Measurements from ENCODE around the gene IFNL3. TPM values are rescaled to one million over a fixed set of nuclear protein-coding genes. Genes with fewer than 3 reads are reported as not detected.

IFNL3 gene
- total RNA-seq, 1 donor from 2014 or later: not detected

GRCh38 chr19:39238944-39239343, 5.9 kb downstream of the IFNL3 start:
- TF ChIP-seq, protein P1, sequence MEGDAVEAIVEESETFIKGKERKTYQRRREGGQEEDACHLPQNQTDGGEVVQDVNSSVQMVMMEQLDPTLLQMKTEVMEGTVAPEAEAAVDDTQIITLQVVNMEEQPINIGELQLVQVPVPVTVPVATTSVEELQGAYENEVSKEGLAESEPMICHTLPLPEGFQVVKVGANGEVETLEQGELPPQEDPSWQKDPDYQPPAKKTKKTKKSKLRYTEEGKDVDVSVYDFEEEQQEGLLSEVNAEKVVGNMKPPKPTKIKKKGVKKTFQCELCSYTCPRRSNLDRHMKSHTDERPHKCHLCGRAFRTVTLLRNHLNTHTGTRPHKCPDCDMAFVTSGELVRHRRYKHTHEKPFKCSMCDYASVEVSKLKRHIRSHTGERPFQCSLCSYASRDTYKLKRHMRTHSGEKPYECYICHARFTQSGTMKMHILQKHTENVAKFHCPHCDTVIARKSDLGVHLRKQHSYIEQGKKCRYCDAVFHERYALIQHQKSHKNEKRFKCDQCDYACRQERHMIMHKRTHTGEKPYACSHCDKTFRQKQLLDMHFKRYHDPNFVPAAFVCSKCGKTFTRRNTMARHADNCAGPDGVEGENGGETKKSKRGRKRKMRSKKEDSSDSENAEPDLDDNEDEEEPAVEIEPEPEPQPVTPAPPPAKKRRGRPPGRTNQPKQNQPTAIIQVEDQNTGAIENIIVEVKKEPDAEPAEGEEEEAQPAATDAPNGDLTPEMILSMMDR (IDR thresholded peaks at IDR 0.05; ENCODE audit: insufficient read depth, low read length, severe bottlenecking): no peak
- Histone ChIP-seq H3K4me3 (ENCODE audit: low read depth, low read length) (no peak overlapping the region), H3K36me3 (ENCODE audit: control insufficient read depth, insufficient read depth, low read length) (no peaks in the 10 kb centered on the region), H3K27me3 (ENCODE audit: control insufficient read depth, insufficient read depth, low read length) (peaks cover 3% of the 10 kb centered on the region)
- no peak for DNase-seq (ENCODE audit: low read depth)
- no peak for FAIRE-seq

GRCh38 chr19:39238209-39238608, 6.6 kb downstream of the IFNL3 start:
- FAIRE-seq (no peak), DNase-seq (ENCODE audit: low read depth) (no peak)
- Histone ChIP-seq H3K36me3 (ENCODE audit: control insufficient read depth, insufficient read depth, low read length) (no peaks in the 10 kb centered on the region), H3K4me3 (ENCODE audit: low read depth, low read length) (no peak overlapping the region), H3K27me3 (ENCODE audit: control insufficient read depth, insufficient read depth, low read length) (peaks cover 3% of the 10 kb centered on the region)
- TF ChIP-seq, protein P1 (IDR thresholded peaks at IDR 0.05; ENCODE audit: insufficient read depth, low read length, severe bottlenecking): no peak

- TF ChIP-seq, protein P1 (IDR thresholded peaks at IDR 0.05; ENCODE audit: insufficient read depth, low read length, severe bottlenecking): no peak
- H3K27me3 ChIP-seq (ENCODE audit: control insufficient read depth, insufficient read depth, low read length): peaks cover 3% of the 10 kb centered on the region
- no peaks in the 10 kb centered on the region for H3K36me3 ChIP-seq (ENCODE audit: control insufficient read depth, insufficient read depth, low read length)
- no peak for DNase-seq (ENCODE audit: low read depth)
- H3K4me3 ChIP-seq (ENCODE audit: low read depth, low read length): no peak overlapping the region
- FAIRE-seq: no peak
Measured at GRCh38 chr19:39237200-39238184, 7.3 kb downstream of the IFNL3 start.

- FAIRE-seq (no peak), DNase-seq (ENCODE audit: low read depth) (no peak)
- Histone ChIP-seq H3K27me3 (ENCODE audit: control insufficient read depth, insufficient read depth, low read length) (peaks cover 3% of the 10 kb centered on the region), H3K36me3 (ENCODE audit: control insufficient read depth, insufficient read depth, low read length) (no peaks in the 10 kb centered on the region), H3K4me3 (ENCODE audit: low read depth, low read length) (no peak overlapping the region)
- TF ChIP-seq, protein P1 (IDR thresholded peaks at IDR 0.05; ENCODE audit: insufficient read depth, low read length, severe bottlenecking): no peak
Measured at GRCh38 chr19:39236527-39236926, 8.3 kb downstream of the IFNL3 start.

- FAIRE-seq (no peak), DNase-seq (ENCODE audit: low read depth) (no peak)
- TF ChIP-seq, protein P1 (IDR thresholded peaks at IDR 0.05; ENCODE audit: insufficient read depth, low read length, severe bottlenecking): no peak
- no peaks in the 10 kb centered on the region for H3K27me3 ChIP-seq (ENCODE audit: control insufficient read depth, insufficient read depth, low read length)
- no peaks in the 10 kb centered on the region for H3K36me3 ChIP-seq (ENCODE audit: control insufficient read depth, insufficient read depth, low read length)
- no peak overlapping the region for H3K4me3 ChIP-seq (ENCODE audit: low read depth, low read length)
Measured at GRCh38 chr19:39232708-39233107, 12.1 kb downstream of the IFNL3 start.

Data from bronchial epithelial cell (primary cell).